Neutrophil (primary cell): ENCODE measurements around the gene GGT6.

Experiments
- H3K27ac ChIP-seq: fragments of 200-600 bp; sonication (generic); 2 replicates; pipeline ENCODE4 v1.5.1; 2016; ENCODE audit warnings: mild to moderate bottlenecking, moderate library complexity
- H3K27me3 ChIP-seq: fragments of 200-600 bp; sonication (generic); 2 replicates; pipeline ENCODE4 v1.6.0; 2016; ENCODE audit warnings: mild to moderate bottlenecking
- H3K36me3 ChIP-seq: fragments of 200-600 bp; sonication (generic); 2 replicates; pipeline ENCODE4 v1.5.1; 2017
- H3K4me1 ChIP-seq, 2 experiments: fragments of 200-600 bp in 1 of 2; sonication (generic) in 1 of 2; 1 replicate in 1 of 2; 2 replicates in 1 of 2; pipeline versions ENCODE4 v1.5.1 to v1.6.1; 2013 to 2016; ENCODE audit warnings: low read depth in 1 of 2, low read length in 1 of 2, mild to moderate bottlenecking in 1 of 2, moderate library complexity in 1 of 2; ENCODE audit not compliant: control insufficient read depth in 1 of 2, insufficient read depth in 1 of 2
- H3K4me3 ChIP-seq, 2 experiments: fragments of 200-600 bp in 1 of 2; sonication (generic) in 1 of 2; 1 replicate in 1 of 2; 2 replicates in 1 of 2; pipeline ENCODE4 v1.5.1; 2013 to 2016; ENCODE audit warnings: low read depth in 1 of 2, low read length in 1 of 2, mild to moderate bottlenecking in 1 of 2, moderate library complexity in 1 of 2
- H3K9me3 ChIP-seq: fragments of 200-600 bp; sonication (generic); 2 replicates; pipeline ENCODE4 v1.5.1; 2016
- CTCF ChIP-seq: fragments of 200-600 bp; sonication (generic); IDR thresholded peaks from 2 replicates; pipeline ENCODE4 v1.5.1; 2016; ENCODE audit warnings: antibody characterized with exemption

Gene GGT6

GRCh38 chr17:4536742-4537411, 23.5 kb downstream of the GGT6 start:
- no peaks in the 10 kb centered on the region for H3K27me3 ChIP-seq
- no peaks in the 10 kb centered on the region for H3K9me3 ChIP-seq
- no peak overlapping the region for H3K27ac ChIP-seq
- no peak overlapping the region for H3K4me3 ChIP-seq
- peaks cover 41% of the 10 kb centered on the region for H3K36me3 ChIP-seq
- H3K4me1 ChIP-seq: peaks cover 30 to 32% of the 10 kb centered on the region in 2 experiments
- no peak for TF ChIP-seq CTCF

- no peak overlapping the region for H3K4me3 ChIP-seq
Measured at GRCh38 chr17:4536259-4536741, 24.1 kb downstream of the GGT6 start.

GRCh38 chr17:4535667-4536258, 24.6 kb downstream of the GGT6 start:
- Histone ChIP-seq H3K36me3 (peaks cover 41% of the 10 kb centered on the region), H3K27me3 (no peaks in the 10 kb centered on the region), H3K4me3 (no peak overlapping the region), H3K4me1 (peaks cover 38 to 39% of the 10 kb centered on the region in 2 experiments), H3K9me3 (no peaks in the 10 kb centered on the region), H3K27ac (no peak overlapping the region)
- no peak for TF ChIP-seq CTCF

More at GRCh38 chr17:4536259-4536741, 24.1 kb downstream of the GGT6 start:
- TF ChIP-seq CTCF: no peak
- no peak overlapping the region for H3K27ac ChIP-seq
- peaks cover 36 to 38% of the 10 kb centered on the region in 2 experiments for H3K4me1 ChIP-seq
- peaks cover 41% of the 10 kb centered on the region for H3K36me3 ChIP-seq
- H3K9me3 ChIP-seq: no peaks in the 10 kb centered on the region
- H3K27me3 ChIP-seq: no peaks in the 10 kb centered on the region

- peaks cover 41% of the 10 kb centered on the region for H3K36me3 ChIP-seq
- no peaks in the 10 kb centered on the region for H3K9me3 ChIP-seq
- H3K4me3 ChIP-seq: no peak overlapping the region
- TF ChIP-seq CTCF: no peak
- H3K4me1 ChIP-seq: peaks cover 33 to 36% of the 10 kb centered on the region in 2 experiments
- no peak overlapping the region for H3K27ac ChIP-seq
- H3K27me3 ChIP-seq: no peaks in the 10 kb centered on the region
Measured at GRCh38 chr17:4534928-4535666, 25.3 kb downstream of the GGT6 start.

- H3K9me3 ChIP-seq: no peaks in the 10 kb centered on the region
- no peak overlapping the region for H3K4me3 ChIP-seq
- TF ChIP-seq CTCF: no peak
- peaks cover 41% of the 10 kb centered on the region for H3K36me3 ChIP-seq
- no peaks in the 10 kb centered on the region for H3K27me3 ChIP-seq
- H3K4me1 ChIP-seq: peaks cover 33 to 36% of the 10 kb centered on the region in 2 experiments
- H3K27ac ChIP-seq: no peak overlapping the region
Measured at GRCh38 chr17:4534515-4534914, 25.9 kb downstream of the GGT6 start.
